ENCODE results near the gene GRIP2. TPM values are rescaled to one million over a fixed set of nuclear protein-coding genes. Genes with fewer than 3 reads are reported as not detected.
A peak's percentile ranks its signal among the peaks of the same experiment; 100 is the strongest.

The GRIP2 gene
- total RNA-seq, 1 donor from 2014 or later: not detected

DNA sequence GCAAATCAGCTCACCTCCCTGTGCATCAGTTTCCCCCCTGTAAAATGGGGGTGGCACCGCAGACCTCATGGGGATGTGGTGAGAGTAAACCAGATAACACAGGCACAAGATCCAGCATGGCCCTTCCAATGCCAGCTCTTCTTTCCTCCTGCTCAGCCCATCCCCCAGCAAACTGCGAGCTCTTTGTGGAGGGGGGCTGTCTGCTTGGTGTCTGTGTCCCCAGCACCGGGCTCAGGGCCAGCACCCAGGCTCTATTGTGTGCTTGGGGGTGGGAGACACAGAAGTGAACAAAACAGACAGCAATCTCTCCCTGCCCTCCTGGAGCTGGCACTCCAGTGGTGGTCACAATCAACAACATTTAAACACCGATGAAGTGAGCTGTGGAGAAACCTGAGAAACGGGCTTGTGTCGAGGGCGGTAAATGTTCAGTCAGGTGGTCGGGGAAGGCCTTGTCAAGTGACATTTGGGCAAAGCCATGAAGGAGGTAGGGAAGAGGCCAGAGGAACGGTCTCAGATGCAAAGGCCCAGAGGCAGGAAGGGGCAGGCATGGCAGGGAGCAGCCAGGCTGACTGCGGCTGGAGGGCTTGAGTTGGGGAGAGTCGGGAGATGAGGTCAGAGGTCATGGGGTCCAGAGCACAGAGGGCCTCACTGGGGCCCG is 28.4 kb downstream of the GRIP2 start:
- DNase-seq (ENCODE audit: low read depth): no peak
- peaks cover 14% of the 10 kb centered on the region for H3K27me3 ChIP-seq (ENCODE audit: control insufficient read depth, insufficient read depth, low read length)
- H3K36me3 ChIP-seq (ENCODE audit: control insufficient read depth, insufficient read depth, low read length): no peaks in the 10 kb centered on the region
- TF ChIP-seq CTCF (IDR thresholded peaks at IDR 0.05; ENCODE audit: insufficient read depth, low read length, poor library complexity, severe bottlenecking): no peak
- no peak overlapping the region for H3K4me3 ChIP-seq (ENCODE audit: low read depth, low read length)

GRCh38 chr3:14510838-14511622 is 29.1 kb downstream of the GRIP2 start:
- TF ChIP-seq CTCF (IDR thresholded peaks at IDR 0.05; ENCODE audit: insufficient read depth, low read length, poor library complexity, severe bottlenecking): no peak
- Histone ChIP-seq H3K4me3 (ENCODE audit: low read depth, low read length) (no peak overlapping the region), H3K27me3 (ENCODE audit: control insufficient read depth, insufficient read depth, low read length) (peaks cover 14% of the 10 kb centered on the region), H3K36me3 (ENCODE audit: control insufficient read depth, insufficient read depth, low read length) (no peaks in the 10 kb centered on the region)
- DNase-seq (ENCODE audit: low read depth): no peak

DNA sequence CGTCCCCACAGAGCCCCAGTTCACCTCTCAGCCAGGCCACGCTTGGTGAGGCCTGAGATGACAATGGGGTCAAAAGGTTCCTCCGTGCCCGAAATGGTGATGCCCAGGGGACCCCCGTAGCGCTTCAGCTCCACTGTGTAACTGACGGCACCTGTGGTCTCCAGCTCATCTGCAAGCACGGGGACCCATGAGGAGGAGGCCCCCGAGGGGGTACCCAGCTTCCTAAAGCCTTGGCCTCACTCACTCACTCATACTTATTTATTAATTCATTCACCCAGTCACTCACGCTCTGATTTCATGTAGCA is 30.4 kb downstream of the GRIP2 start:
- Histone ChIP-seq H3K4me3 (ENCODE audit: low read depth, low read length) (no peak overlapping the region), H3K27me3 (ENCODE audit: control insufficient read depth, insufficient read depth, low read length) (peaks cover 14% of the 10 kb centered on the region), H3K36me3 (ENCODE audit: control insufficient read depth, insufficient read depth, low read length) (no peaks in the 10 kb centered on the region)
- no peak for DNase-seq (ENCODE audit: low read depth)
- no peak for TF ChIP-seq CTCF (IDR thresholded peaks at IDR 0.05; ENCODE audit: insufficient read depth, low read length, poor library complexity, severe bottlenecking)

- Histone ChIP-seq H3K27me3 (ENCODE audit: control insufficient read depth, insufficient read depth, low read length) (peaks cover 14% of the 10 kb centered on the region), H3K4me3 (ENCODE audit: low read depth, low read length) (no peak overlapping the region), H3K36me3 (ENCODE audit: control insufficient read depth, insufficient read depth, low read length) (no peaks in the 10 kb centered on the region)
- peak; percentile 94 for TF ChIP-seq CTCF (IDR thresholded peaks at IDR 0.05; ENCODE audit: insufficient read depth, low read length, poor library complexity, severe bottlenecking)
- DNase-seq (ENCODE audit: low read depth): no peak
Observed at GRCh38 chr3:14508966-14509795, 31.0 kb downstream of the GRIP2 start.

DNA sequence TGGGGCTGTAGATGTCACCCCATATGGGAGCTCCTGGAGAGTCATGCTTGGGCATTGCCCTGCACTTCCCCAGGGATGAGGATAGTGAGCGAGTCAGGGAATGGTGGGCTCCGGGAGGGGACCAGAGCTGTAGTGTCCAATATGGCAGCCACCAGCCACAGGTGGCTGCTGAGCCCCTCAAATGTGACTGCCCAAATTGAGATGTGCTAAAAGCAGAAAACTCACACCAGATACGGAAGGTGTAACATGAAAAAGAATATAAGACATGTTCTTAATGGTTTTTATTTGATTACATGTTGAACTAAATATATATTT is 31.7 kb downstream of the GRIP2 start:
- Histone ChIP-seq H3K36me3 (ENCODE audit: control insufficient read depth, insufficient read depth, low read length) (no peaks in the 10 kb centered on the region), H3K27me3 (ENCODE audit: control insufficient read depth, insufficient read depth, low read length) (peaks cover 11% of the 10 kb centered on the region), H3K4me3 (ENCODE audit: low read depth, low read length) (no peak overlapping the region)
- no peak for TF ChIP-seq CTCF (IDR thresholded peaks at IDR 0.05; ENCODE audit: insufficient read depth, low read length, poor library complexity, severe bottlenecking)
- no peak for DNase-seq (ENCODE audit: low read depth)

All from kidney epithelial cell (primary cell).